HG02884 (cell line): ENCODE results near the gene SMIM10L2A.
"Not testable (repeated sequence)": the region's sequence is repeated elsewhere in the genome, so short reads cannot be mapped to it uniquely, and the experiment has no call there.

Source experiments
- ATAC-seq: cut with Tn5 transposase; IDR thresholded peaks from one replicate; pipeline ENCODE4 v1.9.1; 2021; ENCODE audit warnings: mild to moderate bottlenecking, moderate library complexity; ENCODE audit not compliant: unreplicated experiment

SMIM10L2A gene

DNA sequence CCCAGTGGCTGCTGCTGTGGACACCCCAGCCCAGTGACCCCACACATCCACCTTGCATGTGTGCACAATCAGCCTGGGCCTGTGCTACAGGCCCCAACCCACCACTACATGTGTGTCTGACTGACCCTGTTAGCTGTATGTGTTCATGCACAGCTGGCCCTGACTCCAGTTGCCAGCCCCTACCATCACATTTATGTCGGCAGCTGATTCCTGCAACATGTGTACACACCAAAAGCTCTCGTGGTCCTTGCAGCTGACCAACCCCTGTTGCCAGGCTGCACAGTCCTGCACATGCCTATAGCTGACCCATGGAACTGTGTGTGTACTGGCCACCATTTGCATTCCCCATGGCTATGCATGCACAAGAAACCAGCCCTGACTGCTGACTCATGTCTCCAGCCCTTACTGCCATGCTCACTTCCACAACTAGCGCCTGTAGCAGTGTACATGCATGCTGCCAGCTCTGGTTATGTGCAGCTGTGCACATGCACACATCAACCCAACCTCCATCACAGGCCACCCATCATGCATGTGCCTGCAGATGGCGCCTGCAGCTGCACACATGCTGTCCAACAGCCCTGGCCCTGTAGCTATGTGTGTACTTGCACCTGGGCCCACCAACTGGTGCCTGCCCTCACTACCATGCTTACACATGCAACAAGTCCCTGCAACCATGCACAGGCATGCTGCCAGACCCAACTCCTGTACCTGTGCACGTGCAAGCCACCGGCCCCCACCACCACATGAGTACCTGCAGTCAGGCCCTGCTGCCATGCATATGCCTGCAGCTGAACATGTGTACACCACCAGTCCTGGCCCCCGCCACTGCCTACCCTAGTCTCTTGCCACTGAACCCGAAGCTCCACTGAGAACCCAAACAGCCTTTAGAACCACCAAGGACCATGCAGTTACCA is 28.1 kb downstream of the SMIM10L2A start:
- ATAC-seq: no peak

- no peak for ATAC-seq
Measured at GRCh38 chrX:135453381-135453780, 31.6 kb downstream of the SMIM10L2A start.

- no peak for ATAC-seq
Measured at GRCh38 chrX:135454816-135455215, 33.1 kb downstream of the SMIM10L2A start.

- ATAC-seq: not testable (repeated sequence)
Measured at GRCh38 chrX:135461756-135462155, 40.0 kb downstream of the SMIM10L2A start.

GRCh38 chrX:135463937-135464336 is 42.2 kb downstream of the SMIM10L2A start:
- ATAC-seq: no peak

DNA sequence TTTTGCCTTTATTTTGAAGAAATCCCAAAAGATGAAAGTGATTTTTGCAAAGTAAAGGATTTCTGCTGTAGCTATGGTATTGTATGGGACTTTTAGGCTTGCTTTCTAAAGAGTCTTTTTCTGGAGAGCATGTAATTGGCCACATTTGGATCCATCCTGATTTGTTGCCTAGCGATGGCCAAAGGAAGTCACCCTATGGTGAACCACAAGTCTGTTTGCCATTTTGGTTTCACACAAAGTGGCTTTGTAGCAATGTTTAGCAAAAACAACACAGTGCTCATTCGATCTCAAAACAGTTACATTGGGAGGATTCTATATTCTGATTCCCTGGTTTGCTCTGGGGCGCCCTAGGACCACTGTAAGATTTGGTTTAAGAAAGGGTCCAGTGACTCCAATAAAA is 54.6 kb downstream of the SMIM10L2A start:
- no peak for ATAC-seq

GRCh38 chrX:135477576-135477975 is 55.8 kb downstream of the SMIM10L2A start:
- ATAC-seq: no peak
